Fibroblast of lung (primary cell): ENCODE results near the gene NUBP1.

ENCODE experiments used
- EZH2 ChIP-seq: IDR thresholded peaks from 2 replicates; pipeline ENCODE4 v1.5.1; 2012; ENCODE audit warnings: low read length, control low read depth, mild to moderate bottlenecking; ENCODE audit errors: missing control alignments
- TF ChIP-seq, protein P1 (sequence below), 2 donors: IDR thresholded peaks in 1 of 2; conservative IDR thresholded peaks in 1 of 2; 1 replicate in 1 of 2; 2 replicates in 1 of 2; pipeline ENCODE4 v1.5.1; 2011 to 2012; ENCODE audit warnings: low read length in 2 of 2, control low read depth in 1 of 2, inconsistent platforms in 1 of 2, low read depth in 1 of 2, mild to moderate bottlenecking in 1 of 2

DNA sequence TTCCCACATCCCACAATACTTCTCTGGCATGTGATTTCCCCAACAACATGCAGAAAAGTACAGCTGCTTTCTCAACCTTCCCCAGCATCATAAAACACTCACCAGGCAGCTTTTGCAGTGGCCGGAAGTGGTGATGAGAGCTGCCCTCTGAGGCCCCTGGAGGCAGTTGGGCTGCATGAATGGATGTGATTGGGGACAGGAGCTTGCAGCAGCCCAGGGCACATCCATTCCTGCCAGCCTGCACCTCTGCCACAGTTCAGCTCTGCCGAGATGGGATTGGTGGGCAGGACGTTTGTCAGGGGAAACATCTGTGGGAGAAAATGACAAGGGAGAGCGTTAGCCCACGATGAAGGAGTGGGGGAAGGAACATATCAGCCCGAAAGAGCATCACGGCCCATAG is 19.8 kb downstream of the NUBP1 start:
- TF ChIP-seq, protein P1, sequence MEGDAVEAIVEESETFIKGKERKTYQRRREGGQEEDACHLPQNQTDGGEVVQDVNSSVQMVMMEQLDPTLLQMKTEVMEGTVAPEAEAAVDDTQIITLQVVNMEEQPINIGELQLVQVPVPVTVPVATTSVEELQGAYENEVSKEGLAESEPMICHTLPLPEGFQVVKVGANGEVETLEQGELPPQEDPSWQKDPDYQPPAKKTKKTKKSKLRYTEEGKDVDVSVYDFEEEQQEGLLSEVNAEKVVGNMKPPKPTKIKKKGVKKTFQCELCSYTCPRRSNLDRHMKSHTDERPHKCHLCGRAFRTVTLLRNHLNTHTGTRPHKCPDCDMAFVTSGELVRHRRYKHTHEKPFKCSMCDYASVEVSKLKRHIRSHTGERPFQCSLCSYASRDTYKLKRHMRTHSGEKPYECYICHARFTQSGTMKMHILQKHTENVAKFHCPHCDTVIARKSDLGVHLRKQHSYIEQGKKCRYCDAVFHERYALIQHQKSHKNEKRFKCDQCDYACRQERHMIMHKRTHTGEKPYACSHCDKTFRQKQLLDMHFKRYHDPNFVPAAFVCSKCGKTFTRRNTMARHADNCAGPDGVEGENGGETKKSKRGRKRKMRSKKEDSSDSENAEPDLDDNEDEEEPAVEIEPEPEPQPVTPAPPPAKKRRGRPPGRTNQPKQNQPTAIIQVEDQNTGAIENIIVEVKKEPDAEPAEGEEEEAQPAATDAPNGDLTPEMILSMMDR (conservative IDR thresholded peaks at IDR 0.05 in 1 of 2, IDR thresholded peaks at IDR 0.05 in 1 of 2; ENCODE audit: low read depth in 1 of 2, low read length in 2 of 2): no peak
- no peak for TF ChIP-seq EZH2
